SK-N-SH (cell line): ENCODE measurements around the gene SLC5A3. TPM values are rescaled to one million over a fixed set of nuclear protein-coding genes. Genes with fewer than 3 reads are reported as not detected.
A peak's percentile ranks its signal among the peaks of the same experiment; 100 is the strongest.

ENCODE experiments used
- CTCF ChIA-PET: fragments of 300-600, 350-600 bp; formaldehyde crosslinking; extraction: SDS; loops from one replicate; lab custom pipeline; 2021; lab: Yijun Ruan, JAX
- POLR2A ChIA-PET: fragments of 350-600 bp; sonication (Branson Sonifier 250); formaldehyde crosslinking; extraction: SDS; loops from one replicate; lab custom pipeline; 2020; ENCODE audit warnings: antibody characterized with exemption, inconsistent platforms; lab: Yijun Ruan, JAX
- DNase-seq: peaks from one replicate; pipeline ENCODE4 v3.0.0; 2012
- H2AFZ ChIP-seq: fragments of 200-600 bp; sonication (generic); 2 replicates; pipeline ENCODE4 v1.8.1; 2016; ENCODE audit warnings: antibody characterized with exemption, mild to moderate bottlenecking, low read depth
- H3F3A ChIP-seq: fragments of 200-600 bp; sonication (generic); replicated peaks from 2 replicates; pipeline ENCODE3; 2016; ENCODE audit warnings: antibody characterized with exemption, mild to moderate bottlenecking; ENCODE audit not compliant: insufficient read depth
- H3K27ac ChIP-seq, 2 experiments: fragments of 200-500 bp in 1 of 2; fragments of 200-600 bp in 1 of 2; sonication (Bioruptor generic) in 1 of 2; sonication (generic), shearing (Covaris generic) in 1 of 2; 2 replicates each; pipeline versions ENCODE4 v1.5.1 to v1.6.1; 2014 to 2016; ENCODE audit warnings: low read depth in 2 of 2, inconsistent platforms in 1 of 2, low read length in 1 of 2, mild to moderate bottlenecking in 1 of 2, mixed read lengths in 1 of 2
- H3K27me3 ChIP-seq: fragments of 200-600 bp; sonication (generic), shearing (Covaris generic); 2 replicates; pipeline ENCODE4 v1.6.1; 2016; ENCODE audit warnings: mixed run types; ENCODE audit not compliant: insufficient read depth
- H3K36me3 ChIP-seq, 2 experiments: fragments of 200-500 bp in 1 of 2; fragments of 200-600 bp in 1 of 2; sonication (Bioruptor generic) in 1 of 2; sonication (generic) in 1 of 2; replicated peaks in 1 of 2; 2 replicates each; pipeline versions ENCODE3 to v1.5.1; 2014 to 2016; ENCODE audit warnings: low read length in 1 of 2, mild to moderate bottlenecking in 1 of 2; ENCODE audit not compliant: insufficient read depth in 2 of 2, control insufficient read depth in 1 of 2
- H3K4me1 ChIP-seq, 2 experiments: fragments of 200-500 bp in 1 of 2; fragments of 200-600 bp in 1 of 2; sonication (Bioruptor generic) in 1 of 2; sonication (generic), shearing (Covaris generic) in 1 of 2; 2 replicates each; pipeline versions ENCODE4 v1.5.1 to v1.6.1; 2014 to 2016; ENCODE audit warnings: low read depth in 1 of 2, low read length in 1 of 2, mixed run types in 1 of 2; ENCODE audit not compliant: insufficient read depth in 2 of 2, control insufficient read depth in 1 of 2
- H3K4me2 ChIP-seq: fragments of 200-600 bp; sonication (generic), shearing (Covaris generic); 2 replicates; pipeline ENCODE4 v1.6.1; 2017; ENCODE audit warnings: mixed run types
- H3K4me3 ChIP-seq, 2 experiments: fragments of 200-500 bp in 1 of 2; fragments of 200-600 bp in 1 of 2; sonication (Bioruptor generic) in 1 of 2; sonication (generic), shearing (Covaris generic) in 1 of 2; 2 replicates each; pipeline versions ENCODE4 v1.5.1 to v1.8.1; 2014 to 2016; ENCODE audit warnings: low read depth in 2 of 2, inconsistent platforms in 1 of 2, low read length in 1 of 2, mild to moderate bottlenecking in 1 of 2, mixed read lengths in 1 of 2, moderate library complexity in 1 of 2
- H3K79me2 ChIP-seq: fragments of 200-600 bp; sonication (generic); 2 replicates; pipeline ENCODE4 v1.8.1; 2017; ENCODE audit warnings: mild to moderate bottlenecking; ENCODE audit not compliant: insufficient read depth
- H3K9ac ChIP-seq: fragments of 200-600 bp; sonication (generic); 2 replicates; pipeline ENCODE4 v1.6.1; 2017; ENCODE audit warnings: mixed run types
- H3K9me2 ChIP-seq: fragments of 200-600 bp; sonication (generic); 2 replicates; pipeline ENCODE4 v1.6.1; 2017; ENCODE audit warnings: mixed run types
- H3K9me3 ChIP-seq: fragments of 200-600 bp; sonication (generic); 2 replicates; pipeline ENCODE4 v1.6.1; 2017; ENCODE audit warnings: mixed run types, mild to moderate bottlenecking, moderate library complexity
- H4K20me1 ChIP-seq: fragments of 200-600 bp; sonication (generic); 2 replicates; pipeline ENCODE4 v1.6.1; 2017; ENCODE audit warnings: mild to moderate bottlenecking, mixed run types; ENCODE audit not compliant: insufficient read depth
- CHD2 ChIP-seq: fragments of 150-350 bp; IDR thresholded peaks from 2 replicates; pipeline ENCODE4 v1.6.1; 2018; ENCODE audit warnings: low read length; ENCODE audit not compliant: partially characterized antibody
- CTCF ChIP-seq: fragments of 200-600 bp; sonication (generic); IDR thresholded peaks from 2 replicates; pipeline ENCODE4 v1.6.1; 2017; ENCODE audit warnings: antibody characterized with exemption, mild to moderate bottlenecking, moderate library complexity
- ELF1 ChIP-seq: IDR thresholded peaks from 2 replicates; pipeline ENCODE4 v1.4.0; 2012
- EP300 ChIP-seq, 2 experiments: IDR thresholded peaks; 2 replicates each; pipeline versions ENCODE4 v1.4.0 to v1.6.1; 2012; ENCODE audit warnings: borderline replicate concordance in 1 of 2, low read depth in 1 of 2, low read length in 1 of 2
- EZH2phosphoT487 ChIP-seq: fragments of 200-600 bp; sonication (generic); IDR thresholded peaks from 2 replicates; pipeline ENCODE4 v1.6.1; 2017; ENCODE audit warnings: low read depth, mixed run types, mild to moderate bottlenecking, antibody characterized with exemption, moderate library complexity, borderline replicate concordance
- FOSL2 ChIP-seq: IDR thresholded peaks from 2 replicates; pipeline ENCODE4 v1.4.0; 2012; ENCODE audit warnings: low read depth, mild to moderate bottlenecking, moderate library complexity, borderline replicate concordance
- FOXM1 ChIP-seq: IDR thresholded peaks from 2 replicates; pipeline ENCODE4 v1.4.0; 2012; ENCODE audit warnings: low read depth, mild to moderate bottlenecking
- GATA2 ChIP-seq: sonication (generic); formaldehyde crosslinking; IDR thresholded peaks from 2 replicates; pipeline ENCODE4 v1.5.0; 2020; ENCODE audit warnings: mild to moderate bottlenecking, missing genetic modification reagents
- MAX ChIP-seq: IDR thresholded peaks from 2 replicates; pipeline ENCODE4 v1.4.0; 2012; ENCODE audit warnings: low read depth
- MXI1 ChIP-seq: IDR thresholded peaks from 2 replicates; pipeline ENCODE4 v1.6.1; 2012; ENCODE audit warnings: mild to moderate bottlenecking, low read depth, low read length, improper control_type of control experiment
- NRF1 ChIP-seq: IDR thresholded peaks from 2 replicates; pipeline ENCODE4 v1.6.1; 2012; ENCODE audit warnings: low read depth, mild to moderate bottlenecking, low read length
- POLR2AphosphoS5 ChIP-seq: IDR thresholded peaks from 2 replicates; pipeline ENCODE4 v1.6.1; 2012; ENCODE audit warnings: low read depth, low read length
- RAD21 ChIP-seq: IDR thresholded peaks from 2 replicates; pipeline ENCODE4 v1.6.1; 2012; ENCODE audit warnings: mild to moderate bottlenecking, low read length
- RFX5 ChIP-seq: IDR thresholded peaks from 2 replicates; pipeline ENCODE4 v1.6.1; 2012; ENCODE audit warnings: mild to moderate bottlenecking, improper control_type of control experiment, low read length
- SIN3A ChIP-seq: IDR thresholded peaks from 2 replicates; pipeline ENCODE4 v1.6.1; 2012; ENCODE audit warnings: low read depth, mild to moderate bottlenecking, low read length, moderate library complexity, borderline replicate concordance
- SMC3 ChIP-seq: IDR thresholded peaks from 2 replicates; pipeline ENCODE4 v1.6.1; 2012; ENCODE audit warnings: low read depth, low read length, improper control_type of control experiment
- TAF1 ChIP-seq: IDR thresholded peaks from 2 replicates; pipeline ENCODE4 v1.6.1; 2012; ENCODE audit warnings: low read depth, mild to moderate bottlenecking, low read length, moderate library complexity, borderline replicate concordance
- TCF12 ChIP-seq: IDR thresholded peaks from 2 replicates; pipeline ENCODE4 v1.4.0; 2012
- YY1 ChIP-seq: IDR thresholded peaks from 2 replicates; pipeline ENCODE4 v1.4.0; 2012; ENCODE audit warnings: low read depth, mild to moderate bottlenecking
- ZBTB33 ChIP-seq: IDR thresholded peaks from 2 replicates; pipeline ENCODE4 v1.4.0; 2012; ENCODE audit warnings: low read depth, borderline replicate concordance
- WGBS: methylation state at CpG from one replicate; pipeline ENCODE4 v1.1.6; 2017; ENCODE audit warnings: low lambda C conversion rate; 5-methylcytosine and 5-hydroxymethylcytosine counted together
- polyA plus RNA-seq, 3 experiments: library from polyadenylated mRNA; depleted of rRNA; stranded (reverse); fragments of >200 nt; gene quantifications; 2 replicates each; pipeline ENCODE4 v1.2.3, GENCODE V29; 2012
- TF ChIP-seq, protein P1 (sequence below): fragments of 150-350 bp; IDR thresholded peaks from 2 replicates; pipeline ENCODE4 v1.6.1; 2017; ENCODE audit warnings: antibody characterized with exemption, low read length, low read depth, borderline replicate concordance

SLC5A3 gene
- polyA plus RNA-seq, 1 of the 3 experiments (the other 2 are of a cell fraction), result 3.0 TPM

GRCh38 chr21:34078915-34079314 lies 5.5 kb downstream of the SLC5A3 start (continued):
- TF ChIP-seq CTCF, result no peak
- no peak for TF ChIP-seq GATA2
- TF ChIP-seq ELF1, result no peak
- no peak for TF ChIP-seq ZBTB33
- TF ChIP-seq SIN3A, result no peak
- no peak for TF ChIP-seq EP300 (IDR thresholded peaks at IDR 0.05; ENCODE audit: borderline replicate concordance in 1 of 2, low read depth in 1 of 2, low read length in 1 of 2)
- TF ChIP-seq YY1, result no peak
- TF ChIP-seq TAF1, result no peak
- no peak for TF ChIP-seq RAD21
- TF ChIP-seq MXI1, result no peak
- TF ChIP-seq EZH2phosphoT487, result no peak

DNA sequence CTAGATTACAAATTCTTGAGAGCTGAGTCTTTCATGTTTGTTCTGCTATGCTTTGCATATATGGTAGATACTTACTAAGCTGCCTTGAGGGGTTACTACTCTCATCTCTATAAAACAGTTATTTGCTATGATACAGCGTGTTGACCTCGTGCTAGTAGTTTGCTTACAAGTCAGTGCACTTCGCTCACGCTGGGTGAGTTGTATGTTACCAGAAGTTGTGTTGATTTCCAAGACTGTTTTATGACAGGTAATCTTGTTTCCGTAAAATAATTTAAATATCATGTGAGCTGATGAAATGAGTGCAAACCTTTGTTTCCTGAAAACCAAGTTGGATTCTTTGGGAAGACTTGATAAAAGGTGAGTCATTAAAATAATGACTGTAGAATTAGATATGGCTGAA lies 7.3 kb downstream of the SLC5A3 start:
- no peak overlapping the region for H3K4me3 ChIP-seq
- 0 out of 2 replicates have a peak overlapping the region, but pooled peaks have one; percentile 18 for H3K4me2 ChIP-seq
- H3K27ac ChIP-seq, result no peak overlapping the region
- H3K9ac ChIP-seq, result no peak overlapping the region
- 98% methylated on average over 5 of the region's 5 CpGs for WGBS
- TF ChIP-seq EZH2phosphoT487, result no peak
- no peak for TF ChIP-seq SIN3A
- TF ChIP-seq TCF12, result no peak
- no peak for TF ChIP-seq MAX
- TF ChIP-seq, protein P1, sequence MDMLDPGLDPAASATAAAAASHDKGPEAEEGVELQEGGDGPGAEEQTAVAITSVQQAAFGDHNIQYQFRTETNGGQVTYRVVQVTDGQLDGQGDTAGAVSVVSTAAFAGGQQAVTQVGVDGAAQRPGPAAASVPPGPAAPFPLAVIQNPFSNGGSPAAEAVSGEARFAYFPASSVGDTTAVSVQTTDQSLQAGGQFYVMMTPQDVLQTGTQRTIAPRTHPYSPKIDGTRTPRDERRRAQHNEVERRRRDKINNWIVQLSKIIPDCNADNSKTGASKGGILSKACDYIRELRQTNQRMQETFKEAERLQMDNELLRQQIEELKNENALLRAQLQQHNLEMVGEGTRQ, result no peak
- TF ChIP-seq ELF1, result no peak
- TF ChIP-seq TAF1, result no peak
- no peak for TF ChIP-seq RFX5
- no peak for TF ChIP-seq RAD21
- no peak for TF ChIP-seq FOXM1
- no peak for TF ChIP-seq POLR2AphosphoS5
- no peak for TF ChIP-seq NRF1
- no peak for TF ChIP-seq CHD2
- TF ChIP-seq SMC3, result no peak
- TF ChIP-seq FOSL2, result no peak
- no peak overlapping the region for H2AFZ ChIP-seq
- H4K20me1 ChIP-seq, result peaks cover 66% of the 10 kb centered on the region
- H3F3A ChIP-seq, result peaks cover 8% of the 10 kb centered on the region
- no peak for DNase-seq
- H3K36me3 ChIP-seq, result peaks cover 20 to 60% of the 10 kb centered on the region in 2 experiments
- H3K9me3 ChIP-seq, result no peaks in the 10 kb centered on the region
- ChIA-PET POLR2A (no interaction called here), CTCF (interaction anchor here (1.6 kb wide), 1 partner anchor 11 kb away, joined by 5 read pairs; no protein-coding TSS in a partner anchor)
- peaks cover 2 to 39% of the 10 kb centered on the region in 2 experiments for H3K4me1 ChIP-seq
- H3K27me3 ChIP-seq, result no peaks in the 10 kb centered on the region
- no peaks in the 10 kb centered on the region for H3K9me2 ChIP-seq
- peaks cover 99% of the 10 kb centered on the region for H3K79me2 ChIP-seq
